ENCODE measurements around the gene YJEFN3.

YJEFN3 gene
- long read RNA-seq, donor 1, partial matches to known transcripts, result 0 of 1 reads
- long read RNA-seq, donor 1, other reads (novel, unspliced or antisense), result 0 of 1 reads
- long read RNA-seq, donor 2, result 0 reads
- long read RNA-seq, donor 3, result 0 reads
- long read RNA-seq, donor 4, partial matches to known transcripts, result 6 of 6 reads
- long read RNA-seq, donor 4, other reads (novel, unspliced or antisense), result 0 of 6 reads
- long read RNA-seq, donor 5, partial matches to known transcripts, result 0 of 1 reads
- long read RNA-seq, donor 5, other reads (novel, unspliced or antisense), result 0 of 1 reads
- long read RNA-seq, donor 6, result 0 reads
- long read RNA-seq, donor 7, result 0 reads
- long read RNA-seq, donor 8, result 0 reads

GRCh38 chr19:19528721-19529490, at the start of gene YJEFN3:
Gene YJEFN3 (plus strand): TSS chr19:19528911. CDS start chr19:19528933, 22 bp downstream.
- peak; percentile 53 for DNase-seq

GRCh38 chr19:19480688-19481087, 48.0 kb upstream of the YJEFN3 start:
- DNase-seq, result no peak

- peak; percentile 56 for DNase-seq
These were observed 45.7 kb upstream of the YJEFN3 start for GRCh38 chr19:19482809-19483596.

GRCh38 chr19:19485161-19485997, 43.3 kb upstream of the YJEFN3 start:
- no peak for DNase-seq

- no peak for DNase-seq
These were observed 42.8 kb upstream of the YJEFN3 start for GRCh38 chr19:19485998-19486290.

GRCh38 chr19:19486343-19487076, 42.2 kb upstream of the YJEFN3 start:
- DNase-seq, result no peak

GRCh38 chr19:19487077-19487949, 41.4 kb upstream of the YJEFN3 start:
- no peak for DNase-seq

- DNase-seq, result peak; percentile 63
These were observed 40.5 kb upstream of the YJEFN3 start for GRCh38 chr19:19487950-19488874.

- DNase-seq, result peak; percentile 72
These were observed 39.6 kb upstream of the YJEFN3 start for GRCh38 chr19:19488875-19489690.

- DNase-seq, result no peak
These were observed 38.9 kb upstream of the YJEFN3 start for GRCh38 chr19:19489804-19490204.

GRCh38 chr19:19490214-19490968, 38.3 kb upstream of the YJEFN3 start:
- peak; percentile 78 for DNase-seq

- DNase-seq, result no peak
These were observed 37.2 kb upstream of the YJEFN3 start for GRCh38 chr19:19491321-19492025.

- no peak for DNase-seq
These were observed 36.6 kb upstream of the YJEFN3 start for GRCh38 chr19:19492026-19492610.

- no peak for DNase-seq
These were observed 34.7 kb upstream of the YJEFN3 start for GRCh38 chr19:19493841-19494546.
